Brain microvascular endothelial cell (primary cell): ENCODE data around the gene SLC39A2.

Source experiments
- DNase-seq: peaks from one replicate; pipeline ENCODE4 v3.0.0-alpha.2; 2020
- H3K27ac ChIP-seq: fragments of 250-450 bp; sonication (Bioruptor Pico); 2 replicates; pipeline ENCODE4 v1.5.1; 2020; ENCODE audit warnings: mild to moderate bottlenecking, moderate library complexity
- H3K27me3 ChIP-seq: fragments of 250-450 bp; sonication (Bioruptor Pico); replicated peaks from 2 replicates; pipeline ENCODE4 v1.5.1; 2020; ENCODE audit warnings: mild to moderate bottlenecking
- H3K36me3 ChIP-seq: fragments of 250-450 bp; sonication (Bioruptor Pico); replicated peaks from 2 replicates; pipeline ENCODE4 v1.5.1; 2020; ENCODE audit warnings: mild to moderate bottlenecking
- H3K4me3 ChIP-seq: 2 replicates; pipeline ENCODE4 v1.5.1; 2011; ENCODE audit warnings: low read depth, mild to moderate bottlenecking, control low read depth, low read length, moderate library complexity
- CTCF ChIP-seq: IDR thresholded peaks from 2 replicates; pipeline ENCODE4 v1.5.1; 2011; ENCODE audit warnings: low read depth, mild to moderate bottlenecking, moderate library complexity, low read length, control low read depth, inconsistent platforms; ENCODE audit errors: missing control alignments
- in situ Hi-C: cut with HindIII; loops from 2 replicates; pipeline ENCODE4 v1.10.0; 2017; ENCODE audit warnings: low sequenced_read_pairs, low pct_ligation_motif_present

SLC39A2 gene

DNA sequence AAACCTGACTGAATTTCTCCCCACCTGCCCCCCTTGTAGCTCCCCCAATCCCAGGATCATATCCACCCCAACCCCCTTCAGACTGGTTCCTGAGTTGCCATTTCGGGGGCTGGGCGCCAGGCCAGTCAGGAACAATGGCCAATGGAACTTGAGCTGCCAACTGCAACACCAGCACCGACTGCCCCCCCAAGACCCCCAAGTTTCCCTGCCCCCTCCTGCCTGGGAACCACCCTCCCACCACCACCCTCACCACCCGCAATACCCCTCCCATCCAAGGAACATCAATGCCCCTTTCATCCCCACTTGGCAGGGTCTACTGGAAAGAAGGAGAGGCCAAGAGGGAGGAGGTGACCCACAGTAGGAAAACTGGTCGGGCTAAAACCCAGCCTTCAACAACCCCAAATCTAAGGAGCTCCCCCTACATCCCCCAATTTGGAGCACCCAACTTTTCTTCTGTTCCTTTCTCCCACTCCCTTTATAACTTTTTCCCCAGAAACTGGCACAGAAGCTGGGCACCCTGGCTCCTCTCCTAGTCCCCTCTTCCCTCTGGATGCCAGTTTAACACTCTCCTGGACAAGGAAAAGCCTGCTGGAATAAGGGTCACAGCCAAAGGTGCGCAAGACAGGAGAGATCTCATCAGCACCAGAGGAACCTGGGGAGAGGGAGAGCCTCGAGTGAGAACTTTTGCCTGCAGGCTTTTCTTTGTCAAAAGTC is 27.3 kb downstream of the SLC39A2 start:
- Histone ChIP-seq H3K36me3 (no peaks in the 10 kb centered on the region), H3K27ac (no peak overlapping the region), H3K27me3 (peaks cover 27% of the 10 kb centered on the region), H3K4me3 (no peak overlapping the region)
- DNase-seq, result no peak
- no peak for TF ChIP-seq CTCF
- in situ Hi-C loops, result no loop called here

- no peak for DNase-seq
- no peaks in the 10 kb centered on the region for H3K36me3 ChIP-seq
- no peak overlapping the region for H3K27ac ChIP-seq
- in situ Hi-C loops, result no loop called here
- H3K4me3 ChIP-seq, result no peak overlapping the region
- TF ChIP-seq CTCF, result no peak
- peaks cover 22% of the 10 kb centered on the region for H3K27me3 ChIP-seq
Measured at GRCh38 chr14:21026988-21027315, 27.9 kb downstream of the SLC39A2 start.

DNA sequence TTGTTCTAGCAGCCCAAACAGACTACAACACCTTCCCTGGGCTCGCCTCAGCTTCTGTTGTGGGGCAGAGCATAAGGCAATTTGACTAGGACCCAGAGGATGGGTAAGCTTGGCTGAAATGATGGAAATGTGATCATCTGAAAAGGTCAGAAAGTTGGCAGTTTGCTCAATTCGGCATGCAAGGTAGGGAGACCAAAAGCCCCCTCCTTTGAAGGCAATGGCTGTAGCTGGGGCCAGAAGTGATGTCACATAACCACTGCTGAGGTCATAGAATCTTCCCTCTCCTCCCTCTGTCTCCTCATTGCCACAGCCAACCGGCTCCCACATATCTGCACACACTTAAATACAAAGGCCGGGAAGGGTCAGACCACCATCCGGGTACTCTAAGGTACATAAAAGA is 30.8 kb downstream of the SLC39A2 start, which contains the start of gene TPPP2:
TPPP2 (plus strand) TSS at position 301 of the 400 bp plus-strand sequence. CDS start 365 bp downstream, outside the sequence.
- TF ChIP-seq CTCF, result no peak
- in situ Hi-C loops, result no loop called here
- H3K36me3 ChIP-seq, result no peaks in the 10 kb centered on the region
- no peak within 1 kb of the TSS for H3K27ac ChIP-seq
- H3K4me3 ChIP-seq, result no peak within 1 kb of the TSS
- no peak for DNase-seq
- H3K27me3 ChIP-seq, result peaks cover 5% of the 10 kb centered on the region

DNA sequence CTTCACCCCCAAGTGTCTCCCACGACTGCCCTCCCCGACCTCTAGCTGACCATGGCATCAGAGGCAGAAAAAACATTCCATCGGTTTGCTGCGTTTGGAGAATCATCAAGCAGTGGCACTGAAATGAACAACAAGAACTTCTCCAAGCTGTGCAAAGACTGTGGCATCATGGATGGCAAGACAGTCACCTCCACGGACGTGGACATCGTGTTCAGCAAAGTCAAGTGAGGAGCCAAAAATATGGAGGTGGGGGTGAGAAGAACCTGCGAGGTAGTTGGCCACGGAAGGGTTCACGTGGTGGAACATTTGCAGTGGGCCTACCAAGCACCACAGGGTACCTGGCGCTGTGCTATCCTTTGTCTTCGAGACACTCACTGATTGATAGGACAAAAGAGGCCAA is 31.4 kb downstream of the SLC39A2 start:
- no peak overlapping the region for H3K27ac ChIP-seq
- DNase-seq, result no peak
- in situ Hi-C loops, result no loop called here
- no peak for TF ChIP-seq CTCF
- no peaks in the 10 kb centered on the region for H3K36me3 ChIP-seq
- no peak overlapping the region for H3K4me3 ChIP-seq
- peaks cover 2% of the 10 kb centered on the region for H3K27me3 ChIP-seq

DNA sequence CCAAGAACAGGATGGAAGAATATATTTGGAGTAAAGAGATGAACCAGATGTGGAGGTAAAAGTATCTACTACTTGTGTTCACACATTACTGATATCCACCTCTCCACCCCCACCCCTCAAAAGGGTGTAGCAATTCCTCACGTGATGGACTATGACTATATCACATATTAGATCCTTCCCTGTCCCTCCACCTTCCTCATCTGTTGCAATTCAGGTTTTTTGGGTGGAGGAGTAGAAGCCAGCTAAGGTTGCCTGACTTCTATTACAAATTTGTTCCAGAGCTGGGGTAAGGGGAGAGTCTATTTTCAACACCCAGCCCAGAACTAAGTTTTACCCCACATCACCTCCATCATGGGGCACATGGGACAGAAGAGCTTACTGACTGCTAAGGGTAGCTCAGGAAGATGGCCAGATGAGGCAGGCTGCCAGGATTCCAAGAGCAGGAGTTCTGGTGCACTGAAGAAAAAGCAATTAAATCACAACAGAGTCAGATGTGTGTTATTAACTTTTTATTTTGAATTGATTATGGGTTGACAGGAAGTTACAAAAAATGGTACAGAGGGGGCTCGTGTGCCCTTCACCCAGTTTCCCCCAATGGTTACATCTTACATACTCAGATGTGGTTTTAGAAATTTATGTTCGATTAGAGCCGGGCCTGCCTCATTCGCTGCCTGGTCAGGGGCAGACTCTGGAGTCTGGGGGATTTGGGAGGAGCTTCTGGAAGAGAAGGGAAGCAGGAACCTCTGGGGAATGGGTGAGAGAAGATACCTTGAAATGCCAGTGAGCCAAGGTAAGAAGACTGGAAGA is 33.4 kb downstream of the SLC39A2 start:
- no peak overlapping the region for H3K4me3 ChIP-seq
- peaks cover 2% of the 10 kb centered on the region for H3K27me3 ChIP-seq
- TF ChIP-seq CTCF, result no peak
- no peaks in the 10 kb centered on the region for H3K36me3 ChIP-seq
- DNase-seq, result no peak
- in situ Hi-C loops, result no loop called here
- H3K27ac ChIP-seq, result no peak overlapping the region
